DMS53 (cell line): Measurements from ENCODE around the gene PSEN2.
"Not testable (repeated sequence)": the region's sequence is repeated elsewhere in the genome, so short reads cannot be mapped to it uniquely, and the experiment has no call there.

Source experiments
- DNase-seq: peaks from one replicate; lab custom pipeline; 2025; lab: John Stamatoyannopoulos, UW

Gene PSEN2

GRCh38 chr1:226870401-226871279, at the start of gene PSEN2:
Gene PSEN2 (plus strand): TSS chr1:226870616. CDS start chr1:226881908, 11,292 bp downstream.
- DNase-seq = peak; percentile 92

DNA sequence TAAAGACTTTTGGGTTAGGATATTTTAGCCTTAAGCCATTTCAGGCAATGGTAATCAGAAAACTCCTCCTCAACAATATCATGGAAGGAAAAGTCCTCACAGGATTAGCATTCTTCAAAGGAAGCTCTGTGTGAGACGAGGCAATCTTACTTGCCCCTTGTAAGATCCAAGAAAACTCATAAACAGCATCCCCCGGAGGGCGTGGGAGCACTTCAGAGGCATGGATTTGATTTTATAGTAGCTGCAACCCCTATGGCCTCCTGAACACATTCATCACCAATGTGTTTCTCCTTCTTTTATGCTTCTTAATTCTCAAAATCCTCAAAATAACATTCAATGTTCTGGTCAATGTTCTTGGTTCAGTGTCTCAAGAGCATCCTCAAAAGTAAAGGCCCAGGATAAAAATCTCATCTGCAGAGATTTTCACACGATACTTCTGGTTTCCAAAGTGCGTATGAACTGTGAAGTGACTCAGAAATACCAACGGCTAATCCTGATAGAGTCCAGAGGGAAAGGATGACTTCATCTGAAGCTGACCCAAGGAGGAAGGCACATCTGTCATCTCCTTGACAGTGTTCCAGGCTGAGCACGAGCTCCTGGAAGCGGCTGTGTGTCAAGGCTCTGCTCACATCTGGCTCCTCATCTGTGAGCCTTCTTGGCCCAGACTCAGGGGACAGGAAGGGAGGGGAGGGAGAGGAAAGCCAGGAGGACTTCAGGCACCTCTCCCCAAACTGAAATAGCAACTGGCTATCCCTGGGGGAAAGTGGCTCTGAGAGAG, 49.3 kb upstream of the PSEN2 start:
- no peak for DNase-seq

- DNase-seq = no peak
These were observed 48.7 kb upstream of the PSEN2 start for GRCh38 chr1:226821719-226822085.

DNA sequence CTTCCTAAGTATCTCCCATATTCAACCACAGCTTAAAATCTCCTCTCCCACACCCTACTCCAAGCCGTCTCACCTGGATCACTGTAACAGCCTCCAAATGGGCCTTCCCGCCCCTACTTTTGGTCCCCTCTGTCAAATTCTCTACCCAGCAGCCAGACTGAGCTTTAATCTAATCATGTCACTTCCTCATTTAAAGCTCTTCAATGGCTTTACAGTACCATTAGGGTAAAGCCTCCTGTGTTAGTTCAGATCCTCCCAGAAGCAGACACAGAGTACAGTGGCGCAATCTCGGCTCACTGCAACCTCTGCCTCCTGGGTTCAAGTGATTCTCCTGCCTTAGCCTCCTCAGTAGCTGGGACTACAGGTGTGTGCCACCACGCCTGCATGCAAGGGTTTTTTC, 46.8 kb upstream of the PSEN2 start:
- no peak for DNase-seq

DNA sequence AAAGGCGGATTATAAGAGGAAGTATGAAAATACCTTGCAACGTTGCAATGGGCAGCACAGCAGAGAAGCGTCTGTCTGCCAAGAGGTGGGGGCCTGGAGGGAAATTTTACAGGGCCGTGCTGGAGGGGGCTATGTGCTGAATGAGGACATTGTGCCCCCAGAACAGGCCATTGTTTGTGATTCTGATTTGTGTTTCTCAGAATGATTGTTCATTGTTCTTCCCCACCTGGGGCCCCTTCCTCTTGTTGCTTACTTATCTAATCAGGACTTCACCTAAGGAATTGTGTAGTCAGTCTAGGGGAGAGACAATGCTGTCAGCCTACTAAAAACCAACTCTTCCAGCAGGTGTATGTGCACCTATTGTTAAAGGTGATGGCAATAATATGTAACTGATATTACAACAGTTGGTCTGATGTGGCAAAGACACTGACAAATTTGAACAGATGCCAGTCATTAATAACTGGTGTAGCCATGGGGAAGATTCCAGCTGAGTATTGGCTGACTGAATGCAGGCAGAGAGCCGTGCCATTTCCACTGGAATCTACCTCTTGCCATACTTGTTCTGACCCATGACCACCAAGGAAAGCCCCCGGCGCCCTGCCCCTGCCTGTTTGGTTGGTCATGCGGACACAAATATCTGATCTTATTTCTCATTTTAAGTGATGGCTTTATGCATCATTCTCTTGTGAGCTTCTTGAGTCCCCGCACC, 45.2 kb upstream of the PSEN2 start:
- DNase-seq = no peak

DNA sequence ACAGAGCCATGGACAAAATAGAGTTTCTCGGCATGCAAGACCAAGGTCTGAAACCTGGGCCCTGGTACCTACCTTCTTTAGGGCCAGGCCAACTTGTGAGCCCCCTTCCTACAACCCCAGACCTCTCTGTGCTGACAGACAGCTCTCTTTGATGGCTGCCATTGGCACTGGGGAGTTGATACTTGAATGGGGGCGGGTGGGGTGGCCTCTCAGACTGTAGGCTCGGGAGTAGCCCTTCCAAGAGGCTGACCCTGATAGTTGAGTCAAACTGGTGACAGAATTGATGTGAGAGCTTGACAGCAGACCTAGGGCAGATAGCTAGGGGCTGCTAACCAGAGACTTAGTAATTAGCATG, 44.7 kb upstream of the PSEN2 start:
- no peak for DNase-seq

GRCh38 chr1:226826479-226827261, 43.7 kb upstream of the PSEN2 start:
- no peak for DNase-seq

GRCh38 chr1:226827458-226827857, 43.0 kb upstream of the PSEN2 start:
- no peak for DNase-seq

- DNase-seq = peak; percentile 98
These were observed 42.4 kb upstream of the PSEN2 start for GRCh38 chr1:226827968-226828513.

DNA sequence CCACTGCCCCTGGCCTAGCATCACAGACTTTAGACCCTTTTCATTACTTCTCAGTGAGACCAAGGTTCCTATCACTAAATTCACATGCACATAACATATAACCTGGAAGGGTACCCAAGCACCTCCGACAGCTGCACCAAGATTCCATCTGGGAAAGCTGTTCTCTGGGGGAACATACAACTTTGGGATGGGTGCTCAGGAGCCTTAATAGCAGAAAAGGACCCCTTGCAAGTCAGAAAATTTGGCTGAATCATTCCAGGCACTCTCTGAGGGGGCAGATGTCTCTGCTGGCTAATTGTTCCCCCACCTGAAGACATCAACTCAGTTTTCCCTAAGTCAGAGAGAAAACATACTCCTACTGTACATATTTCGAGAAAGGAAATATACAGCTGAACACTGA, 41.3 kb upstream of the PSEN2 start:
- no peak for DNase-seq

DNA sequence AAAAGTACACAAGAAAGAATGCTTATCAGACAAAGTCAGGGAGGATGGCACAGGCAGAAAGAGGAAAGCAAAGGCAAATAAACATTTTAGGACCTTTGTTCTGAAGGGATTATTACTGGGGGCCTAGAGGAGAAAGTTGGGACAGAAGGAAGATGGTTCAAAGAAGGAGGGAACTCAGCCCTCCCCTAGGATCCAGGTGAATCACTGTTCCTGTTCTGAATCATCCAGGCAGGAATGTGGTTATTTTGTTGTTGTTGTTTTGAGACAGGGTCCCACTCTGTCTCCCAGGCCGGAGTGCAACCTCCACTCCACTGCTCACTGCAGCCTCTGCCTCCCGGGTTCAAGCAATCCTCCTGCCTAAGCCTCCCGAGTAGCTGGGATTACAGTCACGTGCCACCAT, 38.5 kb upstream of the PSEN2 start:
- no peak for DNase-seq

DNA sequence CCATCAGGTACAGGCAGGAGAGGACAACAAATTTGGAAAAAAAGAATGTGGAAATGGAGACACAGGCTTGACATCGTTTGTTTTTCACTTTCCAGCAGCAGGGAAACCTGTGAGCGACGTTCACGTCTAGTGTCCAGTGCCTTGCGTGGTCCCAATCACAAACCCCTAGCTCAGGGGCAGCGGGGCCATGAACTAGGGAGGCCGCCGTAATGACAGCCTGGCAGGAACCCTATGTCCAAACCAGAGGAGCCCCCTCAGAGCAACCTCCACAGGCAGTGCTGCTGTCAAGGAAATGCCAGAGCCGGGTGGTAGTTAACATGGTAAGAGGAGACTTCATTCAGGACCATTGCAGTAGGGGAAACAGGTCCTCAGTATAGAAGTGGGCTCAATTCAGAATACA, 37.8 kb upstream of the PSEN2 start:
- no peak for DNase-seq

DNA sequence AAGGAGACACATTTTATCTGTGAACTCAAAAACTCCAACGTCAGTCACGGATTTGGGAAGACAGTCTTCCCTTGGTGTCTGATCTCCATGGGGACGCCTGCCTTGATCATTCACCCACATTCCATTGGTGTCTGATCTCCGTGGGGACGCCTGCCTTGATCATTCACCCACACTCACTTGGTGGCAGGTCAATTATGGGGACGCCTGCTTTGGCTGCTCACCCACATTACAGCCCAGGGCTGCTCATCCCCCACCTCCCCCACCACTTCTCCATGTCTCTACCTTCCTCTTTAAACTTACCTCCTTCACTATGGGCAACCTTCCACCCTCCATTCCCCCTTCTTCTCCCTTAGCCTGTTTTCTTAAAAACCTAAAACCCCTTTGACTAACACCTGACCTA, 36.2 kb upstream of the PSEN2 start:
- DNase-seq = not testable (repeated sequence)

DNA sequence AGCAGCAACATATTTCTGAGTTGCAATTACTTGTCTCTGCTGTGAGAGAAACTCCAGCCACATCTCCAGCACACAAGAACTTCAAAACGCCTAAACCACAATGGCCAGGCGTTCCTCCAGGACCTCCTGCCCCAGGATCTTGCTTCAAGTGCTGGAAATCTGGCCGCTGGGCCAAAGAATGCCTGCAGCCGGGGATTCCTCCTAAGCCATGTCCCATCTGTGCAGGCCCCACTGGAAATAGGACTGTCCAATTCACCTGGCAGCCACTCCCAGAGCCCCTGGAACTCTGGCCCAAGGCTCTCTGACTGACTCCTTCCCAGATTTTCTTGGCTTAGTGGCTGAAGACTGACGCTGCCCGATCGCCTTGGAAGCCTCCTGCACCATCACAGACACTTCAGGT, 35.0 kb upstream of the PSEN2 start:
- DNase-seq = not testable (repeated sequence)

DNA sequence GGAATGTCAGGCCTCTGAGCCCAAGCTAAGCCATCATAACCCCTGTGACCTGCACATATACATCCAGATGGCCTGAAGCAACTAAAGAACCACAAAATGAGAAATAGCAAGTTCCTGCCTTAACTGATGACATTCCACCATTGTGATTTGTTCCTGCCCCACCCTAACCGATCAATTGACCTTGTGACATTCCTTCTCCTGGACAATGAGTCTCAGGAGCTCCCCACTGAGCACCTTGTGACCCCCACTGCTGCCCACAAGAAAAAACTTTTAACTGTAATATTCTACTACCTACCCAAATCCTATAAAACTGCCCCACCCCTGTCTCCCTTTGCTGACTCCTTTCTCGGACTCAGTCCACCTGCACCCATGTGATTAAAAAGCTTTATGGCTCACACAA, 32.5 kb upstream of the PSEN2 start:
- DNase-seq = not testable (repeated sequence)

DNA sequence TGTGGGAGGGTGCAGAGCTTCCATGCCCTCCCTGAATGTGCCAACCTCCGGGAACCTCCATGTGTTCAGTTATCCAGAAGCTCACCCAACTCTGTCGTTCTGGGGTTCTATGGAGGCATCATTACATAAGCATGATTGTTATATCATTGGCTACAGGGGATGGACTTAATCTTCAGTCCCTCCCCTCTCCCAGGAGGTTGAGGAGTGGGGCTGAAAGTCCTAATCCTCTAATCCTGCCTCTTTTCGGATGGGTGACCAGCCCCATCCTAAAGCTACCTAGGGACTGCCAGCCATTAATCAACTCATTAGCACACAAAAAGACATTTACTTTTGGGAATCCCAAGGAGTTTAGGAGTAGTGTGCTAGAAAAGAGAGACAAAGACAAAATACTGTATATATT, 32.0 kb upstream of the PSEN2 start:
- DNase-seq = no peak

DNA sequence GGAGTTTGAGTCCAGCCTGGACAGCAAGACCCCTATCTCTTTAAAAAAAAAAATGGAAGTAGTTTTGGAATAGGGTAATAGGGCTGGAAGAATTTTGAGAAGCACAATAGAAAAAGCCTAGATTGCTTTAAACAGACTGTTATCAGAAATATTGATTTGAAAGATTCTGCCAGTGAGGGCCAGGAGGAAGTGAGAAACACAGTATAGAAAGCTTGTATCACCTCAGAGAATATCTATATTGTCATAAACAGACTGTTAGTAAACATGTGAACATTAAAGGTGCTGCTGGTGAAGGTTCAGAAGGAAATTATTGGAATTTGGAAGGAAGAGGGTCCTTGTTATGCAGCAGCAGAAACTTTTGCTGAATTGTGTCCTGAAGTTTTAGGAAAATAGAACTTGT, 24.8 kb upstream of the PSEN2 start:
- no peak for DNase-seq

DNA sequence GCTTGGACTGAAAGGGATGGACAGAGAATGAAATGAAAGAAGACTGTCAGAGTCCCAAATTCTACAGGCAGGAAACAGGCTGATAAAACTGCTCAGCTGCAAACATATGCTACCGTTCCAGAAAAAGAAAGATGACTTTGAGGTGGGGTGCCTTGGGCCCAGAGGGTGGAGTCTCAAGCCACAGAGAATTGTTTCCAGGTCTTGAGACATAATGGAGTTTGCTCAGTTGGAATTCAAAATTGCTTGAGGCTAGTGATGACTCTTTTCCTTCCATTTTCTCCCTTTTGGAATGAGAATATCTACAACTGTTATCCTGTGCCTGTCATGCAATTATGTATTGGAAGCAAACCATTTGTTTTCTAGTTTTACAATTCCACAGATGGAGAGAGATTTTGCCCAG, 23.6 kb upstream of the PSEN2 start:
- no peak for DNase-seq

GRCh38 chr1:226854548-226854947, 15.9 kb upstream of the PSEN2 start:
- not testable (repeated sequence) for DNase-seq

DNA sequence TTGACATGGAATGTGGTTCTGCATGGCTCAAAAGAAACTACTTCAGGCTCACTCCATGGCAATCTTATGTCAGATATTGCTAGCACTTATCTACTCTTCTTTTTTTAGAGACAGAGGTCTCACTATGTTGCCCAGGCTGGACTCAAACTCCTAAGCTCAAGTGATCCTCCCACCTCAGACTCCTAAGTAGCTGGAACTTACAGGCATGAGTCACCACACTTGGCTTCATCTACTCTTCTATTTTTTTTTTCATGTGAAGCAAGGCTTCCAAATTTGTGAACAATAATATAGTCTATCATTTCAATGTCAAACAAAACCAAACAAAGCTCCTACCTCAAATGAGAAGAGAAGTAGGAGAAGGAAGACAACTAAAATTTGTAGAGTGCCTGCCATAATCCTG, 7.5 kb upstream of the PSEN2 start:
- DNase-seq = peak; percentile 12

DNA sequence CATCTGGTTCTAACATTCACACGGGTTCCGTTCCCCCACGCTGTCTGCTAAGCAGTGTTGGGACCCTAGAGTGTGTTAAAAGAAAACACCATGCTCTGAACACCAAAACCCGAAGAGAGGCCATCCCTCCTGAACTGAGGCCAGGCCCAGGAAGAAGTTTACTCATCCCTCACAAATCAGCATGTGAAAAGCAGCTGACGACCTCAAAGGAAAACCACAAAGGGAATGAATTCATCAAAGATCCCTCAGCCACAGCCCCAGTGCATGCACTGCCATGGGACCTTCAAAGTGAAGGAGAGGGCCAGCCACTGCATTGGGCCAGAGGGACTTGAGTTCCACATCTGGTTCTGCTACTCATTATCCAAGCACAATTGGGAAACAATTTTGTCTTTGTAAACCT, 7.0 kb upstream of the PSEN2 start:
- no peak for DNase-seq

GRCh38 chr1:226864311-226864710, 6.1 kb upstream of the PSEN2 start:
- DNase-seq = no peak
